Liver (tissue), 3 donors: Measurements from ENCODE around the gene SOX6.

Experiments used
- FOXA1 ChIP-seq: IDR thresholded peaks from 2 replicates; pipeline ENCODE4 v1.6.1; 2016; ENCODE audit warnings: antibody characterized with exemption
- GABPA ChIP-seq, 2 donors: IDR thresholded peaks in 1 of 2; conservative IDR thresholded peaks in 1 of 2; 2 replicates each; pipeline ENCODE4 v1.6.1; 2016; ENCODE audit warnings: antibody characterized with exemption in 2 of 2, mild to moderate bottlenecking in 1 of 2, moderate library complexity in 1 of 2
- NR2F2 ChIP-seq: IDR thresholded peaks from 2 replicates; pipeline ENCODE4 v1.6.1; 2016; ENCODE audit warnings: antibody characterized with exemption
- TAF1 ChIP-seq: conservative IDR thresholded peaks from 2 replicates; pipeline ENCODE4 v1.6.1; 2016; ENCODE audit warnings: antibody characterized with exemption, mild to moderate bottlenecking
- TF ChIP-seq, protein P1 (sequence below): fragments of 150-350 bp; IDR thresholded peaks from 2 replicates; pipeline ENCODE4 v1.5.1; 2017; ENCODE audit warnings: improper control_type of control experiment, low read depth, low read length; ENCODE audit not compliant: missing input control
- TF ChIP-seq, protein P2 (sequence below): IDR thresholded peaks from 2 replicates; pipeline ENCODE4 v1.6.1; 2016; ENCODE audit warnings: antibody characterized with exemption, mild to moderate bottlenecking
- TF ChIP-seq, protein P3 (sequence below): IDR thresholded peaks from 2 replicates; pipeline ENCODE4 v1.6.1; 2016; ENCODE audit warnings: antibody characterized with exemption
- donor health status: healthy.
- donor health status: healthy.

DNA sequence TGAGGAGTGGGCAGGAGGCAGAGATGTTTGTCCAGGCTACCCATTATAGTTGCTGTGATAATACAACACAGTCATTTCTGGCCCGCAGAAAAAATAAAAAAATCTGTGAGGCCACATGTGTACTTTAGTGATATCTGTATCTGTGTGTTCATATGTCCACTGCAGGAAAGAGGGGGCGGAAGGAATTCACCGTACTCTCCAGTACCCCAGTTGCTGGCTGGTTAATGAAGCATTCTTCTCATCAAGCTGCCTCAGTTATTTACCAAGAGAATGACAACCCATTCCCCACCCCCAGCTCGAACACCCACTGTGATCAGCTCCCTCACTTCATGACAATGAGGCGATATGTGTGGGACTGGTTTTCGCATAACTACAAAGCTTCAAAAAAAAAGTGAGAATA, 309.3 kb downstream of the SOX6 start:
- TF ChIP-seq, protein P1, sequence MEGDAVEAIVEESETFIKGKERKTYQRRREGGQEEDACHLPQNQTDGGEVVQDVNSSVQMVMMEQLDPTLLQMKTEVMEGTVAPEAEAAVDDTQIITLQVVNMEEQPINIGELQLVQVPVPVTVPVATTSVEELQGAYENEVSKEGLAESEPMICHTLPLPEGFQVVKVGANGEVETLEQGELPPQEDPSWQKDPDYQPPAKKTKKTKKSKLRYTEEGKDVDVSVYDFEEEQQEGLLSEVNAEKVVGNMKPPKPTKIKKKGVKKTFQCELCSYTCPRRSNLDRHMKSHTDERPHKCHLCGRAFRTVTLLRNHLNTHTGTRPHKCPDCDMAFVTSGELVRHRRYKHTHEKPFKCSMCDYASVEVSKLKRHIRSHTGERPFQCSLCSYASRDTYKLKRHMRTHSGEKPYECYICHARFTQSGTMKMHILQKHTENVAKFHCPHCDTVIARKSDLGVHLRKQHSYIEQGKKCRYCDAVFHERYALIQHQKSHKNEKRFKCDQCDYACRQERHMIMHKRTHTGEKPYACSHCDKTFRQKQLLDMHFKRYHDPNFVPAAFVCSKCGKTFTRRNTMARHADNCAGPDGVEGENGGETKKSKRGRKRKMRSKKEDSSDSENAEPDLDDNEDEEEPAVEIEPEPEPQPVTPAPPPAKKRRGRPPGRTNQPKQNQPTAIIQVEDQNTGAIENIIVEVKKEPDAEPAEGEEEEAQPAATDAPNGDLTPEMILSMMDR, result no peak
- TF ChIP-seq, protein P2, sequence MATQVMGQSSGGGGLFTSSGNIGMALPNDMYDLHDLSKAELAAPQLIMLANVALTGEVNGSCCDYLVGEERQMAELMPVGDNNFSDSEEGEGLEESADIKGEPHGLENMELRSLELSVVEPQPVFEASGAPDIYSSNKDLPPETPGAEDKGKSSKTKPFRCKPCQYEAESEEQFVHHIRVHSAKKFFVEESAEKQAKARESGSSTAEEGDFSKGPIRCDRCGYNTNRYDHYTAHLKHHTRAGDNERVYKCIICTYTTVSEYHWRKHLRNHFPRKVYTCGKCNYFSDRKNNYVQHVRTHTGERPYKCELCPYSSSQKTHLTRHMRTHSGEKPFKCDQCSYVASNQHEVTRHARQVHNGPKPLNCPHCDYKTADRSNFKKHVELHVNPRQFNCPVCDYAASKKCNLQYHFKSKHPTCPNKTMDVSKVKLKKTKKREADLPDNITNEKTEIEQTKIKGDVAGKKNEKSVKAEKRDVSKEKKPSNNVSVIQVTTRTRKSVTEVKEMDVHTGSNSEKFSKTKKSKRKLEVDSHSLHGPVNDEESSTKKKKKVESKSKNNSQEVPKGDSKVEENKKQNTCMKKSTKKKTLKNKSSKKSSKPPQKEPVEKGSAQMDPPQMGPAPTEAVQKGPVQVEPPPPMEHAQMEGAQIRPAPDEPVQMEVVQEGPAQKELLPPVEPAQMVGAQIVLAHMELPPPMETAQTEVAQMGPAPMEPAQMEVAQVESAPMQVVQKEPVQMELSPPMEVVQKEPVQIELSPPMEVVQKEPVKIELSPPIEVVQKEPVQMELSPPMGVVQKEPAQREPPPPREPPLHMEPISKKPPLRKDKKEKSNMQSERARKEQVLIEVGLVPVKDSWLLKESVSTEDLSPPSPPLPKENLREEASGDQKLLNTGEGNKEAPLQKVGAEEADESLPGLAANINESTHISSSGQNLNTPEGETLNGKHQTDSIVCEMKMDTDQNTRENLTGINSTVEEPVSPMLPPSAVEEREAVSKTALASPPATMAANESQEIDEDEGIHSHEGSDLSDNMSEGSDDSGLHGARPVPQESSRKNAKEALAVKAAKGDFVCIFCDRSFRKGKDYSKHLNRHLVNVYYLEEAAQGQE, result no peak
- TF ChIP-seq, protein P3, sequence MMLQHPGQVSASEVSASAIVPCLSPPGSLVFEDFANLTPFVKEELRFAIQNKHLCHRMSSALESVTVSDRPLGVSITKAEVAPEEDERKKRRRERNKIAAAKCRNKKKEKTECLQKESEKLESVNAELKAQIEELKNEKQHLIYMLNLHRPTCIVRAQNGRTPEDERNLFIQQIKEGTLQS, result no peak
- TF ChIP-seq TAF1 (no peak), GABPA (IDR thresholded peaks at IDR 0.05 in 1 of 2, conservative IDR thresholded peaks at IDR 0.05 in 1 of 2) (no peak), NR2F2 (no peak), FOXA1 (no peak)
